Osteocyte (in vitro differentiated cells): ENCODE data around the gene LRRK1. TPM values are rescaled to one million over a fixed set of nuclear protein-coding genes. Genes with fewer than 3 reads are reported as not detected.
A peak's percentile ranks its signal among the peaks of the same experiment; 100 is the strongest.

Experiments
- DNase-seq: peaks from one replicate; pipeline ENCODE4 v3.0.0; 2021; ENCODE audit warnings: mixed read lengths; ENCODE audit not compliant: unreplicated experiment; ENCODE audit errors: extremely low spot score
- H3K27ac Mint-ChIP-seq: one replicate; pipeline ENCODE4 v1.8.0; 2021; ENCODE audit warnings: mild to moderate bottlenecking, mixed read lengths; ENCODE audit not compliant: unreplicated experiment
- H3K27me3 Mint-ChIP-seq: one replicate; pipeline ENCODE4 v1.8.0; 2021; ENCODE audit warnings: mixed read lengths; ENCODE audit not compliant: unreplicated experiment
- H3K36me3 Mint-ChIP-seq: one replicate; pipeline ENCODE4 v1.8.0; 2021; ENCODE audit warnings: mixed read lengths; ENCODE audit not compliant: unreplicated experiment
- H3K4me1 Mint-ChIP-seq: one replicate; pipeline ENCODE4 v1.8.0; 2021; ENCODE audit warnings: mixed read lengths; ENCODE audit not compliant: unreplicated experiment
- H3K4me3 Mint-ChIP-seq: one replicate; pipeline ENCODE4 v1.8.0; 2021; ENCODE audit warnings: mild to moderate bottlenecking, moderate library complexity, mixed read lengths; ENCODE audit not compliant: unreplicated experiment
- H3K9me3 Mint-ChIP-seq: one replicate; pipeline ENCODE4 v1.8.0; 2021; ENCODE audit warnings: mixed read lengths; ENCODE audit not compliant: unreplicated experiment
- total RNA-seq: library from RNA; stranded (reverse); gene quantifications from 2 replicates; pipeline ENCODE4 v1.2.1, GENCODE V29; 2021
- TF ChIP-seq, protein P1 (sequence below): fragments of 200-600 bp; sonication (generic); IDR thresholded peaks from 2 replicates; pipeline ENCODE4 v1.5.0; 2021; ENCODE audit warnings: antibody characterized with exemption, mild to moderate bottlenecking, moderate library complexity

Gene LRRK1
- total RNA-seq, 1 donor from 2014 or later, result 10.8 TPM

DNA sequence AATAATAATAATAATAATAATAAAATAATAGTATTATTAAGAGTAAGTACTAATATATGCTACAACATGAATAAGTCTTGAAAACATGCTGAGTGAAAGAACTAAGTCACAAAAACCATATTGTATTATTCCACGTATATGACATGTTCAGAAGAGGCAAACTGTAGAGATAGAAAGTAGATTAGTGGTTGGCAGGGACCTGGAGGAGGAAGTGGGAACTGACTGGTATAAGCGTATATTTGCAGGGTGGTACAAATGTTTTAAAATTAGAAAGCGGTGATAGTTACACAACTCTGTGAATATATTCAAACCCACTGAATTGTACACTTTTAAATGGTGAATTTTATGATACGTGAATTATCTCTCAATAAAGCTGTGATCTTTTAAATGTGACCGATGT, 32.8 kb downstream of the LRRK1 start:
- DNase-seq, result no peak
- Mint-ChIP-seq H3K4me3 (no peak overlapping the region), H3K4me1 (peaks cover 11% of the 10 kb centered on the region), H3K9me3 (peaks cover 4% of the 10 kb centered on the region), H3K27ac (no peak overlapping the region), H3K27me3 (no peaks in the 10 kb centered on the region), H3K36me3 (no peaks in the 10 kb centered on the region)
- TF ChIP-seq, protein P1, sequence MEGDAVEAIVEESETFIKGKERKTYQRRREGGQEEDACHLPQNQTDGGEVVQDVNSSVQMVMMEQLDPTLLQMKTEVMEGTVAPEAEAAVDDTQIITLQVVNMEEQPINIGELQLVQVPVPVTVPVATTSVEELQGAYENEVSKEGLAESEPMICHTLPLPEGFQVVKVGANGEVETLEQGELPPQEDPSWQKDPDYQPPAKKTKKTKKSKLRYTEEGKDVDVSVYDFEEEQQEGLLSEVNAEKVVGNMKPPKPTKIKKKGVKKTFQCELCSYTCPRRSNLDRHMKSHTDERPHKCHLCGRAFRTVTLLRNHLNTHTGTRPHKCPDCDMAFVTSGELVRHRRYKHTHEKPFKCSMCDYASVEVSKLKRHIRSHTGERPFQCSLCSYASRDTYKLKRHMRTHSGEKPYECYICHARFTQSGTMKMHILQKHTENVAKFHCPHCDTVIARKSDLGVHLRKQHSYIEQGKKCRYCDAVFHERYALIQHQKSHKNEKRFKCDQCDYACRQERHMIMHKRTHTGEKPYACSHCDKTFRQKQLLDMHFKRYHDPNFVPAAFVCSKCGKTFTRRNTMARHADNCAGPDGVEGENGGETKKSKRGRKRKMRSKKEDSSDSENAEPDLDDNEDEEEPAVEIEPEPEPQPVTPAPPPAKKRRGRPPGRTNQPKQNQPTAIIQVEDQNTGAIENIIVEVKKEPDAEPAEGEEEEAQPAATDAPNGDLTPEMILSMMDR, result no peak

DNA sequence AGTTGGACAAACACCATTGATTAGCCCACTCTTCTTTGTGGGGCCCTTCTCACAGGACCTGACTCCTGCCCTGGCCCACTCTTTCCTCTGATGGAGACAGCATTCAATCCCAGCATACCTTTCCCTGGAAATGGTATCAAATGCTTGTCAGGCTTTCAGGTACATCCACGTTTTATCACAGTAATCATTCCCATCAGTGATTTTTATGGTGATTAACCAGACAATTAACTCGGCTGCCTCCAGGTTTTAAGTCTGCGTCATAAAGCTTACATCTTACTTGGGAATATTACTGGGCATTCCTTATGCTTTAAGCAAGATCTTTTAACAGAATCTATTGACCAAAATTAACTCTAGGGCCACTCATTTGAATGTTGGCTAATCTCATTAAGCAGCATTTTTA, 33.4 kb downstream of the LRRK1 start:
- H3K27ac Mint-ChIP-seq, result no peak overlapping the region
- DNase-seq, result no peak
- H3K9me3 Mint-ChIP-seq, result peaks cover 4% of the 10 kb centered on the region
- TF ChIP-seq, protein P1, result no peak
- H3K4me1 Mint-ChIP-seq, result peaks cover 8% of the 10 kb centered on the region
- no peaks in the 10 kb centered on the region for H3K27me3 Mint-ChIP-seq
- H3K4me3 Mint-ChIP-seq, result no peak overlapping the region
- H3K36me3 Mint-ChIP-seq, result no peaks in the 10 kb centered on the region

DNA sequence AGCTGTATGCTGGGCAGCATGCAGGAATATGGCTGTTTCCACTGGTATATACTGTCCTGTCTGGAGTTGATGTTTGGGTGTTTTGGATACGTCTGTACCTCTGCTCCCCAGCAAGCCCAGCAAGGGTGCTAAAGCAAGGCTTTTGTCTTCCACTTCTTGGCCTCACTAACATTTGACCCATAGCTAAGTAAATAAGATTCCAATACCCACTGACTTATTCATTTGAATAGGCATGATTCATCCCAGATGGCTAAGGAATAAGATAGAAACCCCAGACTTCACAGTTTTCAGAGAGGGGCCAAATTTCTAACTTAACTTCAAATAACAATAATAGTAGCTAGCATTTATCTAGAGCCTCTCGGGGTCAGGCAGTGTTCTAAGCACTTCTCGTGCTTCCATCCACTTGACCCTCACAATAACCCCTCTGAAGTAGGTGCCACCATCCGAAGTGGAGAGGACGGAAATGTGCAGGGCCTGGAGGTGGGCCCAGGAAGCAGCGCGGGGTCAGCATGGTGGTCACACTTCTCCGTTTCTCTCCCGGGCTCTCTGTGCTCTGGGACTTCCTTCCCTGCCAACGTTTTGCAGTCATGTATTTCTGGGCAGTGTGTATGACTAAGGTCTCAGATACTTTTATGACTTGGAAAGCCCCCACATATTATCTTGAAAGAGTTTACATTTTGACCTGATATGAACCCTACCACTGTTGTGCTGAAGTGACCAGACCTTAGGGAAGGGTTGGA, 39.3 kb downstream of the LRRK1 start:
- peaks cover 14% of the 10 kb centered on the region for H3K4me1 Mint-ChIP-seq
- no peaks in the 10 kb centered on the region for H3K9me3 Mint-ChIP-seq
- TF ChIP-seq, protein P1, result no peak
- peak overlapping the region; percentile 70 for H3K27ac Mint-ChIP-seq
- no peaks in the 10 kb centered on the region for H3K36me3 Mint-ChIP-seq
- no peaks in the 10 kb centered on the region for H3K27me3 Mint-ChIP-seq
- DNase-seq, result no peak
- no peak overlapping the region for H3K4me3 Mint-ChIP-seq

DNA sequence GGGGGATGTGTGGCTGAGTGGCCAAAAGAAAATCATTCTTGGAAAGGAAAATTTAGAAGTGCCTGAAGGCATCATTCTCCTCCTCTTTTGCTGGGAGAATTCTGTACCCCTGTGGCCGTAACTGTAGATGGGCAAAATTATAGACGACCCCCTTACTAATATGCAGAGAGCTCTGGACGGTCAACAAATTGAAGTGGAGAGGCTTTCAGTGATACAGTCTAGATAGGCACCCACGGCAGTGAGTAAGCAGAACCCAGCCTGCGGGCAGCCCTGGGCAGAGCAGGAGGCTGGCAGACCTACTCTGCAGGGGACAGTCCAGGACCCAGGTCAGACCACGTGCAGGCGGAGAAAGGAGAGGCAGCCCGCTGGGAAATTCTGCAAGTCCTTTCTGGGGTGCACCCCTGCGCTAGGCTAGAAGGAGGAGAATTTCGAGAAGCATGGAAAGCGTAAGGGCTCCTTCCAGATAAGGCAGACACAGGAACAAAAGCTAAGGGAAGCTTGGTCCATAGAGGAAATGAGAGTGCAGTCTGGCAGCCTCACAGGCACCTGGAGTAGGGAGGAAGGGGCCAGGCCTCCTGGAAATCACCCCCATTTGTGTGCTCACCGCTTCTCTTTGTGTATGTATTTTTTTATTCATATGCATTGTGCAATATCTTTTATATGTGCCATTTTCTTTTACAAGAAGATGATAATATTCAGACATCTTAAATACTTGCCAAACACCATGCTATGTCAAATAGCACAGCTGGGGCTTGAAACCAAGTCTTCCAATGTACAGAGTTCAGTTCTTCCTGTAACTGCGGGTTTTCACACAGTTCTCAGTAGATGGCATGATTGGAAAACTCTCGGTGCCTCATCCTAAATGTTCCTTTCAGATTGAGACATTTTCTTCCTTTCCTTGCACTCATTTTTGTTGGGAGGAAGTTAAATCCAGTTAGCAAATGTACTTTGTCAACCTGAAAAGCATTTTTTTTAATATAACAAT, 40.2 kb downstream of the LRRK1 start:
- Mint-ChIP-seq H3K27ac (peak overlapping the region; percentile 70), H3K9me3 (no peaks in the 10 kb centered on the region), H3K36me3 (no peaks in the 10 kb centered on the region), H3K27me3 (no peaks in the 10 kb centered on the region), H3K4me3 (no peak overlapping the region), H3K4me1 (peaks cover 14% of the 10 kb centered on the region)
- no peak for DNase-seq
- TF ChIP-seq, protein P1, result no peak

DNA sequence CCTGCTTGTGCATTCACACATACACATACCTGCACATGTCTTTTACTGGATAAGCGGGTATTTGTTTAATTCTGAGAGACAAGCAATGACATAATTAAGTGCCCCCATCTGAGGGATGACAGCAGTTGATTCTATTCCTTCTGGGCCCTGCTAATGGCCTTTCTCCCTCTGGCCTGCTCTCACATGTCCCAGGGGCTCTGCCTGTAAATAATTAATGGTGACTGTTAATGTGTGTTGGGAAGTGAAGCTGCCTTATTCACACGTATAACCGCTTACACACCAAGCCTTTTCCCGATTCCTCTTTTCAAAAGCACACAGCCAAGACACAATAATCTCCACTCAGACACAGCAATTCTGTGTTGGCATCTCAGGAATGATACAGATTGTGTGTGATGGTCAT, 47.8 kb downstream of the LRRK1 start:
- no peaks in the 10 kb centered on the region for H3K27me3 Mint-ChIP-seq
- H3K27ac Mint-ChIP-seq, result no peak overlapping the region
- H3K4me3 Mint-ChIP-seq, result no peak overlapping the region
- peaks cover 4% of the 10 kb centered on the region for H3K9me3 Mint-ChIP-seq
- H3K4me1 Mint-ChIP-seq, result no peaks in the 10 kb centered on the region
- TF ChIP-seq, protein P1, result no peak
- H3K36me3 Mint-ChIP-seq, result no peaks in the 10 kb centered on the region
- no peak for DNase-seq
